ENCODE measurements around the gene PLOD3. TPM values are rescaled to one million over a fixed set of nuclear protein-coding genes. Genes with fewer than 3 reads are reported as not detected.
A peak's percentile ranks its signal among the peaks of the same experiment; 100 is the strongest.

The PLOD3 gene
- total RNA-seq, 1 donor from 2014 or later = 8.2 TPM

DNA sequence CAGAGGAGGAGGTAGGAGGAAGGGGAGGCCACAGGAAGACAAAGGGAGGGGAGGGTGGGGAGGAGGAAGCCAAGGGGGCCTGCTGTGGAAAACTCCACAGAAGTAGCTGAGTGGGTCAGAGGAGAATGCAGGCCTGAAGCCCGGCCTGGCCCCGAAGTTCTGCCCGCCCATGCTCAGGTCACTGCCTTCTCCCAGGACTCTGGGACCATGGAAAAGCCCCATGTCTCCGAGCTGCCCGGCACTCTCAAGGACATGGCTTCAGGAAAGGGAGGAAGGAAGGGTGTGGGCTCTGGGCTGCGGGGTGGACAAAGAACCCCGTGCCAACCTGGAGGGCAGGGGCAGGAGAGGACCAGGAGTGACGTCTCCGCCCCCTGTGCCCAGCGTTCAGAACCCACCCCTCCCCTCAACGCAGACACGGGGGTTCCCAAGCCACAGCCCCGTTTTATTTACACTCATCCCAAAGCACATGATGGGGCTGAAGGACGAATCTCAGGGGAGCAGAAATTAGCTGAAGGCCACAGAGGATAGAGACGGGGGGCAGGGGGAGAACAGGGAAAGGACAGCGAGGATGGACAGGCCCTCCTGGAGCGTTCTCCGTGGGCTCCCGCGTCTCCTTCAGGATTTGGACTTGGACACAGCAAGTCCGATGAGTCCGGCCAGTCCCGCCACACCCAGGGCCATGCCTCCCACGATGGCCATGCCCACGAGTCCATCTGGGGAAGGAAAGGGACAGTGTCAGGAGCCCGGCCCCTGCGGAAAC is 22.0 kb upstream of the PLOD3 start:
- no peak for FAIRE-seq
- peak in 1 of 2 donors; percentile 10 for DNase-seq (ENCODE audit: low spot score in 2 of 2)

DNA sequence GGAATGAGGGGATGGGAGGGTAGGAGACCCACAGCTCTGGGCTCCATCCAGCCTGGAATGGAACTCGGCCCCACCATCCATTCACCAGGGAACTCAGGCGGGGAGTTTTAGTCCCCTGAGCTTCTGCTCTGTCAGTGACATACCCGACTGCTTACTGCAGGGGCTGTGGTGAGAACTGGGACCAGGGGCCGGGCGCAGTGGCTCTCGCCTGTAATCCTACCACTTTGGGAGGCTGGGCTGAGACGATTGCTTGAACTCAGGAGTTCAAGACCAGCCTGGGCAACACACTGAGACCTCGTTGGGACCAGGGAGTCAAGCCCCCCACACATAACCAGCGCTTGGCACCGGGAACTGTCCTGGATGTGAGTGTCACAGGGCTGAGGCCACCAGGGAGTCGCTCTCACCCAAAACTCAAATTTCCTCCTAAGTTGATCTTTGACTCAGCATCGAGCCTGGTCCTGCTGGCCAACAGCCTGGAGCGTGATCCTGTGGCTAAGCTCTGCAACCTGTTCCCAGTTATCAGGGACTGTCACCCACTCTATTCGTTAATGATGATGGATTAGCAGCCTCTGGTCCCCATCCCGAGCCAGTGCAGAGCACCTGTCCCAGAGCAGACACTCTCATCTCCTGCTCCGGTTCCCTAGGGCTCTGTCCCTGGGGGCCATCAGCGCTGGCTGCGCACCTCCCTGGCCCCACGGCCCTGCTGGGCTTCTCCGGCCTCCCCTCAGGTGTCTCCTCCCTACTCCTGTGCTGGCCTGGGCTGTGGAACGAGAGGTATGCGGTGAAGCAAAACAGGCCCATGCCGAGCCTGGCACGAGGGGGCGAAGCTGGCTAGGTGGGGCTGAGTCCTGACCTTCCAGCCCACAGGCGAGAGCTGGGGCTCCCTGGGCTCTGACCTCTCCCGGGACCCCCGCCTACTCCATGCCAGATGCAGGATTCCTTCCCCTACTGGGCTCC is 21.1 kb upstream of the PLOD3 start:
- no peak for DNase-seq (ENCODE audit: low spot score in 2 of 2)
- FAIRE-seq = no peak

DNA sequence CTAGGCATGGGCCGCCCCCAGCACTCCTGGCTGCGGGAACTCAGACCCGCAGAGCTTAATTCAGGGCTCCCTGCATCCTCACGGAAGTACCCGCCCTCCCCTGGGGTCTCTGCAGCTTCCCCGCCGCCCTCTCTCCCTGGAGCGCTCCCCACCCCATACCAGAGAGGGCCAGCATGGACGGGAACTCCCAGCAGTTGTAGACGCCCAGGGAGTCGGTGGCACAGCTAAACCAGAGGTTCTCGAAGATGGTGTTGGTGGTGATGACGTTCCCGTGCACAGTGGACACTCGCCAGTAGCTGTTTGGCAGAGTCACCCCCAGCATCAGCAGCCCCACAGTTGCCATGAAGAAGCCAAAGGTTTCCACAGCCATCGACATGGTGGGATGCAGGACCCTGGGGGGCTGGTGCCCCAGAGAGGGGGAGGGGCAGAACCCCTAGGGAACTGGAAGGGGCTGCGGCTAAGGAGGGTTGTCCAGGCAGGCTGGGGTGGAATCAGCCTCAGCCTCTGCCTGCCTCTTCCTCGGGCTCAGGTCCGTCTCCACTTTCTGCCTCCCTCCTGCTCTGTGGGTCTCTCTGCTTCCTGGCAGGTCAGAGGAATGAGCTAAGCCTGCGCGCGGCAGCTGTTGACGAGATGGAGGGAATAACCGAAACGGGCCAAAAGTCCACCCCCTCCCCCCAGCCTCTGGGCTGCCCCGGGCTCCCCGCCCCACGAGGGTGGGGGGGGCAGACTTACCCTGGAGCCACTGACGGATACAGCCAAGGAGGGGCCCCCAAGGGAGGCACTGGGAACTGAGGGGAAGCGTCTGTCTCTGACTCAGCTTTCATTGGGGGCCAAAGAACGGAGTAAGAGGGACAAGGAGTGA is 20.1 kb upstream of the PLOD3 start, which contains the start of gene CLDN15:
Gene CLDN15 (minus strand): TSS at position 597 of the 862 bp plus-strand sequence. CDS start 221 bp downstream, at position 376.
- FAIRE-seq (no peak), DNase-seq (ENCODE audit: low spot score in 2 of 2) (peak in 1 of 2 donors; percentile 29)

DNA sequence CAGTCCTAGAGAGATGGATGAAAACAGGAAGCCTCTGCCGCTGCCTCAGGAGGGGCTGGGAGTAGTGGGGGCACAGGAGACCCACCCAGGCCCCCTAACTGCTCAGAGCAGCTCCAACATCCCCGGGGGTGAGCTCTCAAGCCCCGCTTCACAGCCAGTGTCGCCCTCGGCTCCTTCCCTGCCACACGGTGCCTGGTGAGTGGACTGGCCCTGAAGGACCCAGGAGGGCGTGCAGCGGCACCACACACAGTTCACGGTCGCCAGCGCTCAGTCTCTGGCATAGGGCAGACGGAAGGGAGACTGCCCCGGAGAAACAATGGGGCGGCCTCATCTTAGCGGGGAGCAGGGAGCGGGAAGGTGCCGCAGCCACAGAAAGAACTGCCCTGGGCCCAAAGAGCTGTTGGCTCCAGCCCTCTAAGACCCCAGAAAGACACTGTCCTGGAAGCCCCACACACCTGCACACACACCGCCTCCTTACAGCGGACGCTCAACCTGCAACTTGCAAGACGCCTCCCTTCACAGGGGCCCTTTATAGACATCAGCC is 19.0 kb upstream of the PLOD3 start:
- DNase-seq (ENCODE audit: low spot score in 2 of 2) = no peak
- no peak for FAIRE-seq

DNA sequence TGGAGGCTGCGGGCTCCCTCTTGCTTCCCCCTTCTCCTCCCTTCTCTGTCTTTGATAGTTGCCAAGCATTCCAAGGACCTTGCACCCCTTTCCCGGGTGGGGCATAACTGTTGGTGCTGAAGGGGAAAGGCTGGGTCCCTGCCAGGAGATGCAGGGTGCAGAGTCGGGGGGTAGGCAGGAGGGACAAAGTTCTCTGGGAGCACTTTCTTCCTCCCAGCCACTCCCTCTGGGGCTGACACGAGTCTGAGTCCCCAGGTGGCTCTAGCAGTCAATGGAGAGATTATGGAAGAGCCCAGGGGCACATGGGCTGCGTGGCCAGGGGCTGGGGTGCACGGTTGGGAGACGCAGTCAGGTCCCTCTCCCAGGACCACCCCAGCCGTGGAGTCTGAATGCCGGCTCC is 18.1 kb upstream of the PLOD3 start:
- no peak for FAIRE-seq

DNA sequence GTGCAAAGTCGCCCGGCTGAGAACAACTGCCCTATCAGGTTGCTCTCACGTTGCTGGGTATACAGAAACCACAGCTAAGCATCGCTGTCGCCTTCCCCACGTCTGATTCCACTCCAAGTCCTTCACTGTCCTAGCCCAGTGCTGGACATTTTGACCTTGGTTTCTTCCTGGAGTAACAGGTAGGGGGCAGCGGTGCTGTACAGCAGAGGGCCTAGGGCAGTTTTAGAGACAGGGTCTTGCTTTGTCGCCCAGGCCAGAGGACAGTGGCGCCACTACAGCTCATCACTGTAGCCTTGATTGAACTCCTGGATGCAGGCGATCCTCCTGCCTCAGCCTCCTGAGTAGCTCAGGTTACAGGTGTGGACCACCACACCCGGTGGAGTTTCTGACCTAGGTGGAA is 17.7 kb upstream of the PLOD3 start:
- no peak for FAIRE-seq
- DNase-seq (ENCODE audit: low spot score in 2 of 2) = no peak

More for the DNA sequence above, 18.1 kb upstream of the PLOD3 start:
- peak in 1 of 2 donors; percentile 5 for DNase-seq (ENCODE audit: low spot score in 2 of 2)

DNA sequence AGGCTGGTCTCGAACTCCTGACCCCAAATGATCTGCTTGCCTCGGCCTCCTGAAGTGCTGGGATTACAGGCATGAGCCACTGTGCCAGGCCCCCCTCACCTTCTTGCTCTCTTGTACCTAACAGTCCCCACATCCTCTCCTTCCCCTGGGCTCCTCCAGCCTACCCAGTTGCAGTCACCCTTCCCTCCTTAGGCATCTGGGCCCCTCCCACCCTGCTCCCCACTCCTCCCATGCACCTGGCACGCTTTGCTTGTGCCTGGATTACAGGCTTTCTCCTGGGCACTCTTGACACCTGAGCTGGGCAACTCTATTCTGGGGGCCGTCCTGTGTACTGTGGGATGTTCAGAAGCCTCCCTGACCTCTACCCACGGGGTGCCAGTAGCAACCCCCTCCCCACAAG is 17.3 kb upstream of the PLOD3 start:
- FAIRE-seq (no peak), DNase-seq (ENCODE audit: low spot score in 2 of 2) (no peak)

DNA sequence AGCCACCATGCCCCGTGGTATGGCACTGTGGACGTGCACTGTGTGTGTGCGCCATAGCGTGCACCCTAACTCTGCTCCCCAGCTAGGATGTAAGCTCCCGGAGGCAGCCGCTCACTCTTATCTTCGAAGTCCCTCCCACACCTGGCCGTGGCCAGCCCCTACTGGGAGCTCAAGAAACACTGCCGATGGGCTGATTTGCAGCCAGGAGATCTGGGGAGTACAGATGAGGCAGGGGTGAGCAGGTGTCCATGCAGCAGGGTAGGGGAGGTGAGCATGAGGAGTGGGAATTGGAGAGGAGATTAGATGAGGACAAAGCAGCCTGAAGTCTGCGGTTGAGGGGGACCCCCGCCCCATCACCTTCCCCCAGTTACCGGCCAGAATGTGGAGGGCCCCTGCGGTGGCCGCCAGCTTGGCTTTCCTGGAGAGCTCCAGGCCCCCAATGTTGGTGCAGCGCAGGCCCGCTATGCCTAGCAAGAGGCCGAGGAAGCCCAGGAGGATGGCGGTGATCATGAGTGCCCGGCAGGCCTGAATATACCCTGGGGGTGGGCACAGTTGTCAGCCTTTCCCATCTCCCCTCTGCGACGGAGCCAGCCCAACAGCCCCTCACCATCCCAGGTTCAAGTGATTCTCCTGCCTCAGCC is 16.6 kb upstream of the PLOD3 start:
- FAIRE-seq = no peak
- no peak for DNase-seq (ENCODE audit: low spot score in 2 of 2)

DNA sequence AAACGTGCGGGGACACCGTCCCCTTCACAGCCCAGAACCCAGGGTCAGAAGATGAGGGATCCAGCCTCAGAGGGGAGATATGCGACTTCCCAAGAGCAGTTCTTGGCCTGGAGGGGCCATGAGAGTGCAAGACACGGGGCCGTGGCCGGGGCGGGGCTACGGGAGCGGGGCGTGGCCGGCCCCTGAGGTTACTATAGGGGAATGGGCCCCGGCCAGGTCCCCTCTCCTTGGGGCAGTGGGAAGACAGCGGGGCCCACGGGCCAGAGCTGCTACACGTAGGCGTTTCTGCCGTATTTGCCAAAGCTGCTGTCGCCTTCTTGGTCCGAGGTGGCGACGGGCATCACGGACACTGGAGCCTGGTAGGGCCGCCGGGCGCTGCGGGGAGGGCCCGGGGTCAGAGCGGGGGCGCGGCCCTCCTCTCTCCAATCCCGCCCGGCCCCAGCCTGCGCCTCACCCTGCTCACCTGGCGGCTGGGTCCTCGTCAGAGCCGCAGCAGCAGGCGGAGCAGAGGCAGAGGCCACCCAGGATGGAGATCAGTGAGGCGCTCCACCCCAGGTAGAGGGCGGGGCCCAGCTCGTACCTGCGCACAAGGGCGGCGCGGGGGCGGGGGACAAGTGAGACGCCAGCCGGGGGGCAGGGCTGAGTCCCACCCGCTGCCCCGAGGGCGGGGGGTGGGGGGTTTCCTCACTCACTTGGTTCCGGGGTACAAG is 14.9 kb upstream of the PLOD3 start:
- no peak for DNase-seq (ENCODE audit: low spot score in 2 of 2)
- no peak for FAIRE-seq

DNA sequence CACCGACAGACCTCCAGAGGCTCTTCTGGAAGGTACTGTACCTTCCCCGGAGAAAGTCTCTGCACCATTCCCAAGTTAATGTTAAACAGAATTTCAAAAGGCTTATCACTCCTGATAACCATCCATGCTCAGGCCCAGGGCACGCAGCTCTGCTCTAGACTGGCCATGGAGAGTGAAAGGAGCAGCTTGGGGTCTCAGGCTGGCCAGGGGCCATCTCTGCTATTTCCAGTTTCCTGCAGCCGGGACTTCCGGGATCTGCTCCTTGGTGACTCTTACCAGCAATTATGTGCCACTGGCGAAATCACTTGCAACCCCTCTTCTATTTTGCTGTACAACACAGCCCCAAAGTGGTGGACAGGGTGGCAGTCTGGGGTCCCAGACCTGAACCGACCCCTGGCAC is 14.3 kb upstream of the PLOD3 start:
- DNase-seq (ENCODE audit: low spot score in 2 of 2) (no peak), FAIRE-seq (no peak)

DNA sequence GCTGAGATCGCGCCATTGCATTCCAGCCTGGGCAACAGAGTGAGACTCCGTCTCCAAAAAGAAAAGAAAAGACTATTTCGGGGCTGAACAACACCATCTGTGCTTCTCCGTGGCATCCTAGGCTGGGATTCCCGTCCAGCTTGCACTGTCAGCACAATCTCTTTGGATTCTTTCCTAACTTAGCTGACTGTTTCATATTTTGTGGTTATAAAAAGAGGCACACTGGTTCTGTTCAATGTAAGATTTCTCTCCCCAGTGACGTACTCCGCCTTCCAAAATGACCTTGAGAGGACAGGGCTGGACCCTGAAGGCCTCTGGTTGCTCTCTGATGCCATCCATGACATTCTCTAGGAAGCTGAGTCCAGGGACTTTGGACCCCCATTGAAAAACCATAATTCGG is 9.3 kb upstream of the PLOD3 start:
- DNase-seq (ENCODE audit: low spot score in 2 of 2) = no peak
- no peak for FAIRE-seq

DNA sequence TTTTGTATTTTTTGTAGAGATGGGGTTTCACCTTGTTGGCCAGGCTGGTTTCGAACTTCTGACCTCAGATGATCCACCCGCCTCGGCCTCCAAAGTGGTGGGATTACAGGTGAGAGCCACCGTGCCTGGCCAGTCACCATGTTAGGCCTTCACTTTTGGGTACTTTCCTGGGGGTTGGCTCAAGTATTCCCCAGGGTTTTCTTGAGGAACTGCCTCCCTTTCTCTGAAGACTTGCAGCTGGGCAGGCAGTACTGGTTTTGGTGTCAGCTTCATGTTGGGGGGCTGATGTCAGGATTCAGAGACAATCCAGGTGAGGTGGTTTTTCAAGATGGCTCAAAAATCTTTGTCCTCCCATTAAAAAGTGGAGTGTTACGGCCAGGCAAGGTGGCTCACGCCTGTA is 8.3 kb upstream of the PLOD3 start:
- no peak for DNase-seq (ENCODE audit: low spot score in 2 of 2)
- FAIRE-seq = no peak

DNA sequence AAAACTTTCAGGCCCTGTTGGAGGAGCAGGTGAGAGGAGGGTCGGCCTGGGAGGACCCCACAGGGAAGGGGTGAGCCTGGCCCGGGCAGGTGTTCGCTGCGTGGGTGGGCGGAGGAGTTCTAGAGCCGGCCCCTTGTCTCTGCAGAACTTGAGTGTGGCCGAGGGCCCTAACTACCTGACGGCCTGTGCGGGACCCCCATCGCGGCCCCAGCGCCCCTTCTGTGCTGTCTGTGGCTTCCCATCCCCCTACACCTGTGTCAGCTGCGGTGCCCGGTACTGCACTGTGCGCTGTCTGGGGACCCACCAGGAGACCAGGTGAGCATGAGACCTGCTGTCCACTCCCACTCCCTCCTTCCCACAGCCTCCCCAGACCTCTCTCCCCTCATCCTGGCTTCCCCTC is 6.1 kb upstream of the PLOD3 start:
- DNase-seq (ENCODE audit: low spot score in 2 of 2) = no peak
- no peak for FAIRE-seq

DNA sequence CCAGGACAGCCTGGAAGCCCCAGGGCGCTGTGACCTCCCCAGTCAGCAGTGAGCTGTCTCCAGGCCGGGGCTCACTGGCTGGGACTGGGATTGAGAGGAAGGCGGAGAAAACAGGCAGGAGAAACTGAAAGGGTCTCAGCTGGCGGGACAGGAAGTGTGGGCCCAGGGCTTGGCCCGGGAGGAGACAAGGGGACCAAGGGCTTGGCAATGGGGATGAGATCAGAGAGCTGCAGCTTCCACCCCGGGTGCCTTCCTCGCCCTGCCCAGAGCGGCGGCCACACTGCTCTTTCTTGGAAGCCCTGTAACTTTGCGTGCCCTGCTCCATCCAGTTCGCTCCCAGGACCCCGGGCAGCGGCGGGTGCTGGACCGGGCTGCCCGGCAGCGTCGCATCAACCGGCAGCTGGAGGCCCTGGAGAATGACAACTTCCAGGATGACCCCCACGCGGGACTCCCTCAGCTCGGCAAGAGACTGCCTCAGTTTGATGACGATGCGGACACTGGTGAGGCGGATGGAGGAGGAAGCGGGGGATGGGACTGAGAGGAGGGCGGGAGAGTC is 5.0 kb upstream of the PLOD3 start:
- no peak for DNase-seq (ENCODE audit: low spot score in 2 of 2)
- FAIRE-seq = no peak

DNA sequence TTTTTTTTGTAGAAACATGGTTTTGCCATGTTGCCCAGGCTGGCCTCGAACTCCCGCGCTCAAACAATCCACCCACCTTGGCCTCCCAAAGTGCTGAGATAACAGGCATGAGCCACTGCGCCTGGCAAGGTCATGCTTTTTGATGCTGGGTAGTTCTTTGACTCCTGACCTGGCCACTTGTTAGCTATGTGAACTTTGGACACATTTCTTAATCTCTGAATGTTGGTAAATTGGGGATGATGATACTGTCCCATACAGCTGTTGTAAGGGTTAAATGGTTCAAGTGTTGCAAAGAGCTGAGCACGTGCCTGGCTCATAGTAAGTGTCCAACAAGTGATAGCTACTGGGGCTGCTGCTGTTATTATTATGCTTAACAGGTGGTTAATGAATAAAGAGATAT is 2.9 kb upstream of the PLOD3 start:
- DNase-seq (ENCODE audit: low spot score in 2 of 2) = no peak
- FAIRE-seq = no peak

DNA sequence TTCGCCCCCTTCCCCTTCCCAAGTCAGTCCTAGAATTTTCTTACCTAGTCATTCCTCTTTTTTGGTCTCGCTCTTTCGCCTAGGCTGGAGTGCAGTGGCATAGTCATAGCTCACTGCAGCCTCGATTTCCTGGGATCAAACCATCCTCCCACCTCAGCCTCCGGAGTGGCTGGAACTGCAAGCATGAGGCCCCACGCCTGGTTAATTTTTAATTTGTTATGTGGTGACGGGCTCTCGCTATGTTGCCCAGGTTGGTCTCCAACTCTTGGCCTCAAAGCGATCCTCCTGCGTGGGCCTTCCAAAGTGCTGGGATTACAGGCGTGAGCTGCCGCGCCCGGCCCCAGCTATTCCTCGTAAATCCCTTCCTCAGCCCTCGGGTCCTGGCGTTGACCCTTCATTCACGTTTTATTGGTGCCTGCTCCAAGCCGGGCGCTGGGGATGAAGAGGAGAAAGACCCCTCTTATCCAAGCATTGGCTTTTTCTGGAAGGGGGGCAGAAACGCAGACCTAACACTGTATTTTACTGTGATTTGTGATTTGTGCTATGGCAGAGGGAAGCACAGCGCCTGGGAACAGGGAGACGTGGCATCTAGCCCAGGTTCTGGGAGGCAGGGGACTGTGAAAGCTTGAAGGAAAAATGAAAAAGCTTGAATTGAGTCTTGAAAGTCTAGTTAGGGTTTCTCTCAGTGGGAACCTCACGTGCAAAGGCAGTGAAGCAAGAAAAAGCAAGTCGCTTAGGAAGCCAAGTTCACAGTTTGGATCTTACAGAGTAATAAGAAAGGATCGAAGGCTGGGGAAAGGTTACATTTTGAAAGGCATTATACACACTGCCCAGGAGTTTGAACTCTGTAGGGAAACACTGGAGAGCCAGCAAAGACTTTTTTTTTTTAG is 1.1 kb upstream of the PLOD3 start:
- no peak for DNase-seq (ENCODE audit: low spot score in 2 of 2)

DNA sequence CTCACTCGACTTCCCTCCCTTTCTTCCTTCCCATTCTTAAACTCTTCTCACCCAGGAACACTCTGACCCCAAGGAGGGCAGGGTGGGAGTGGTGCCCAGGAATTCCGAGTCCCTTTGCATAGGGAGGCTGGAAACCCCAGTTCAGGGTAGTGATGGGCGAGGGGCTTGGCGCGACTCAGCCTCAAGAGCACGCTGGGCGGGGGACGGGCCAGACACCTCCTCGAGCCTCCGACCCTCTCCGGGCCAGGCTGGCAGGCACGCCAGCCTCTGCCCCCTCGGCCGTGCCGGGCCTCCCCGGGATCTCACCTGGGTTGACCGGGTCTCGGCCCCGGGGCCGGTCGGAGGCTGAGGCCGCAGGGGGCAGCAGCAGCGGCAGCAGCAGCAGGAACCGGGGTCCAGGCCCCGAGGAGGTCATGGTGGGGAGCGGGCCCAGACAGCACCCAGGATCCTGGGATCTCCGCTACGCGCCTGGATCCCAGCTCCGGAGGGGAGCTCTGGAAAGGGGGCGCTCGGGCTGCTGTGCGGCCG is 457 bp downstream of the PLOD3 start:
- FAIRE-seq (no peak), DNase-seq (ENCODE audit: low spot score in 2 of 2) (no peak)

More for the DNA sequence above, 1.1 kb upstream of the PLOD3 start:
- no peak for FAIRE-seq
